ENCODE measurements around the gene SLC37A1. TPM values are rescaled to one million over a fixed set of nuclear protein-coding genes. Genes with fewer than 3 reads are reported as not detected.

The SLC37A1 gene
- total and polyA plus RNA-seq, 4 donors: 2.0 to 7.2 (median 4.3) TPM

GRCh38 chr21:42586406-42586805, 72.8 kb downstream of the SLC37A1 start:
- Histone ChIP-seq H3K4me1 (ENCODE audit: control insufficient read depth in 4 of 4, insufficient read depth in 4 of 4, low read length in 3 of 4) (no peaks in the 10 kb centered on the region), H3K9me3 (ENCODE audit: control insufficient read depth in 4 of 4, low read length in 3 of 4) (no peaks in the 10 kb centered on the region), H3K27me3 (ENCODE audit: control insufficient read depth in 4 of 4, insufficient read depth in 4 of 4, low read length in 3 of 4) (no peaks in the 10 kb centered on the region), H3K9ac (ENCODE audit: low read depth in 1 of 2, low read length in 2 of 2) (no peak overlapping the region), H3K27ac (ENCODE audit: low read depth in 1 of 2, low read length in 2 of 2) (no peak overlapping the region), H3K4me3 (ENCODE audit: low read depth in 1 of 3, low read length in 3 of 3) (no peak overlapping the region), H3K36me3 (ENCODE audit: control insufficient read depth in 4 of 4, insufficient read depth in 3 of 4, low read depth in 1 of 4, low read length in 3 of 4) (no peaks in the 10 kb centered on the region)
- no peak for TF ChIP-seq ATF3 (IDR thresholded peaks at IDR 0.05)
- TF ChIP-seq REST (IDR thresholded peaks at IDR 0.05): no peak
- no peak for TF ChIP-seq FOXA2 (IDR thresholded peaks at IDR 0.05)
- TF ChIP-seq, protein P1, sequence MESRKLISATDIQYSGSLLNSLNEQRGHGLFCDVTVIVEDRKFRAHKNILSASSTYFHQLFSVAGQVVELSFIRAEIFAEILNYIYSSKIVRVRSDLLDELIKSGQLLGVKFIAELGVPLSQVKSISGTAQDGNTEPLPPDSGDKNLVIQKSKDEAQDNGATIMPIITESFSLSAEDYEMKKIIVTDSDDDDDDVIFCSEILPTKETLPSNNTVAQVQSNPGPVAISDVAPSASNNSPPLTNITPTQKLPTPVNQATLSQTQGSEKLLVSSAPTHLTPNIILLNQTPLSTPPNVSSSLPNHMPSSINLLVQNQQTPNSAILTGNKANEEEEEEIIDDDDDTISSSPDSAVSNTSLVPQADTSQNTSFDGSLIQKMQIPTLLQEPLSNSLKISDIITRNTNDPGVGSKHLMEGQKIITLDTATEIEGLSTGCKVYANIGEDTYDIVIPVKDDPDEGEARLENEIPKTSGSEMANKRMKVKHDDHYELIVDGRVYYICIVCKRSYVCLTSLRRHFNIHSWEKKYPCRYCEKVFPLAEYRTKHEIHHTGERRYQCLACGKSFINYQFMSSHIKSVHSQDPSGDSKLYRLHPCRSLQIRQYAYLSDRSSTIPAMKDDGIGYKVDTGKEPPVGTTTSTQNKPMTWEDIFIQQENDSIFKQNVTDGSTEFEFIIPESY (IDR thresholded peaks at IDR 0.05): no peak
- no peak for TF ChIP-seq FOXA1 (IDR thresholded peaks at IDR 0.05)
- no peak for TF ChIP-seq GABPA (IDR thresholded peaks at IDR 0.05 in 1 of 2, conservative IDR thresholded peaks at IDR 0.05 in 1 of 2)
- DNase-seq (ENCODE audit: low spot score): no peak
- WGBS: 93% methylated on average over 19 of the region's 19 CpGs

DNA sequence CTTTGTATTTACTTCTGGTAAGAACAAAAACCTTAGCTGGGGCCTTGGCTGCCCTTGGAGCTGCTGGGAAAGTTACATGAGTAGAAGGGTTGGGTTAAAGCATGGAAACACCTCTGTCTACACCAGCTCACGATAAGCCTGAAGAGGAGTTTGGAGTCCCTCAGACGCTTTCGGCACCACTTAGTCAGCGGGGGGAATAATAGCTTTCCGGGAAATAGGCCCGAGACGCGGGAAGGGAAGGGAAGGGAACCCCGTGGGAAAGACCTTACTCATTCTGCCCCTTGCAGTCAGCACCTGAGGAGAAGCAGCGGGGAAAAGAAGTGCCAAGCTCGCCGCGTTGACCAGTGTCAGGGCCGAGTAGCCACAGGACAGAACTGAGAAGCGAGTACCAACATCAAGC, 73.4 kb downstream of the SLC37A1 start:
- H3K9ac ChIP-seq (ENCODE audit: low read depth in 1 of 2, low read length in 2 of 2): no peak overlapping the region

More for the DNA sequence above, 73.4 kb downstream of the SLC37A1 start:
- Histone ChIP-seq H3K27ac (ENCODE audit: low read depth in 1 of 2, low read length in 2 of 2) (no peak overlapping the region), H3K4me1 (ENCODE audit: control insufficient read depth in 4 of 4, insufficient read depth in 4 of 4, low read length in 3 of 4) (no peaks in the 10 kb centered on the region), H3K4me3 (ENCODE audit: low read depth in 1 of 3, low read length in 3 of 3) (no peak overlapping the region), H3K9me3 (ENCODE audit: control insufficient read depth in 4 of 4, low read length in 3 of 4) (no peaks in the 10 kb centered on the region), H3K27me3 (ENCODE audit: control insufficient read depth in 4 of 4, insufficient read depth in 4 of 4, low read length in 3 of 4) (no peaks in the 10 kb centered on the region), H3K36me3 (ENCODE audit: control insufficient read depth in 4 of 4, insufficient read depth in 3 of 4, low read depth in 1 of 4, low read length in 3 of 4) (no peaks in the 10 kb centered on the region)
- 93% methylated on average over 15 of the region's 15 CpGs for WGBS
- no peak for DNase-seq (ENCODE audit: low spot score)
- TF ChIP-seq, protein P1 (IDR thresholded peaks at IDR 0.05): no peak
- TF ChIP-seq REST (IDR thresholded peaks at IDR 0.05) (no peak), CTCF (IDR thresholded peaks at IDR 0.05; ENCODE audit: low read depth, low read length, missing input control) (no peak), FOXA1 (IDR thresholded peaks at IDR 0.05) (no peak), RXRA (IDR thresholded peaks at IDR 0.05) (no peak), EGR1 (IDR thresholded peaks at IDR 0.05; ENCODE audit: low read depth in 2 of 2) (no peak), FOXA2 (IDR thresholded peaks at IDR 0.05) (no peak), HNF4A (conservative IDR thresholded peaks at IDR 0.05) (no peak), TAF1 (conservative IDR thresholded peaks at IDR 0.05) (no peak), YY1 (IDR thresholded peaks at IDR 0.05) (no peak), RAD21 (IDR thresholded peaks at IDR 0.05) (no peak), GABPA (IDR thresholded peaks at IDR 0.05 in 1 of 2, conservative IDR thresholded peaks at IDR 0.05 in 1 of 2) (no peak), SP1 (IDR thresholded peaks at IDR 0.05) (no peak), HNF4G (IDR thresholded peaks at IDR 0.05) (no peak), MAX (IDR thresholded peaks at IDR 0.05) (no peak), ATF3 (IDR thresholded peaks at IDR 0.05) (no peak)

All from liver (tissue), 9 donors.